Stimulated activated CD4-positive, alpha-beta T cell treated with anti-CD3 and anti-CD28 coated beads, Interleukin-15, amount 100 ng/mL, for 1 hour (primary cell): Measurements from ENCODE around the gene TAOK3.

ENCODE experiments used
- DNase-seq, 2 donors: peaks; one replicate each; pipeline ENCODE4 v3.0.0-alpha.2; 2020; ENCODE audit warnings: low read depth in 1 of 2, low spot score in 1 of 2

Gene TAOK3

GRCh38 chr12:118219106-118219505 lies 153.6 kb downstream of the TAOK3 start:
- no peak for DNase-seq

- DNase-seq: no peak
Observed at GRCh38 chr12:118213452-118213851, 159.3 kb downstream of the TAOK3 start.

- DNase-seq: no peak
Observed at GRCh38 chr12:118212606-118213005, 160.1 kb downstream of the TAOK3 start.

- no peak for DNase-seq
Observed at GRCh38 chr12:118206107-118206412, 166.6 kb downstream of the TAOK3 start.

GRCh38 chr12:118193958-118194357 lies 178.7 kb downstream of the TAOK3 start:
- DNase-seq: no peak

GRCh38 chr12:118193477-118193876 lies 179.2 kb downstream of the TAOK3 start:
- no peak for DNase-seq

GRCh38 chr12:118190266-118190665 lies 182.4 kb downstream of the TAOK3 start:
- DNase-seq: no peak

- no peak for DNase-seq
Observed at GRCh38 chr12:118189741-118190191, 182.9 kb downstream of the TAOK3 start.

- DNase-seq: no peak
Observed at GRCh38 chr12:118188690-118189371, 183.9 kb downstream of the TAOK3 start.

GRCh38 chr12:118187751-118188435 lies 184.8 kb downstream of the TAOK3 start:
- no peak for DNase-seq

GRCh38 chr12:118185602-118186397 lies 186.9 kb downstream of the TAOK3 start:
- no peak for DNase-seq

- no peak for DNase-seq
Observed at GRCh38 chr12:118183711-118184110, 189.0 kb downstream of the TAOK3 start.

GRCh38 chr12:118183155-118183554 lies 189.6 kb downstream of the TAOK3 start:
- no peak for DNase-seq

- DNase-seq: no peak
Observed at GRCh38 chr12:118175823-118176447, 196.8 kb downstream of the TAOK3 start.

- DNase-seq: no peak
Observed at GRCh38 chr12:118166946-118167345, 205.8 kb downstream of the TAOK3 start.

GRCh38 chr12:118164798-118165486 lies 207.8 kb downstream of the TAOK3 start:
- no peak for DNase-seq

- DNase-seq: no peak
Observed at GRCh38 chr12:118160536-118160935, 212.2 kb downstream of the TAOK3 start.

- DNase-seq: no peak
Observed at GRCh38 chr12:118151755-118152154, 221.0 kb downstream of the TAOK3 start.

GRCh38 chr12:118150625-118151024 lies 222.1 kb downstream of the TAOK3 start:
- no peak for DNase-seq

GRCh38 chr12:118148287-118148686 lies 224.4 kb downstream of the TAOK3 start:
- DNase-seq: no peak

GRCh38 chr12:118145798-118146156 lies 226.9 kb downstream of the TAOK3 start:
- DNase-seq: no peak
